NCI-H1694 (cell line): Measurements from ENCODE around the gene CDK8.

Source experiments
- DNase-seq: peaks from one replicate; lab custom pipeline; 2025; lab: John Stamatoyannopoulos, UW

The CDK8 gene

DNA sequence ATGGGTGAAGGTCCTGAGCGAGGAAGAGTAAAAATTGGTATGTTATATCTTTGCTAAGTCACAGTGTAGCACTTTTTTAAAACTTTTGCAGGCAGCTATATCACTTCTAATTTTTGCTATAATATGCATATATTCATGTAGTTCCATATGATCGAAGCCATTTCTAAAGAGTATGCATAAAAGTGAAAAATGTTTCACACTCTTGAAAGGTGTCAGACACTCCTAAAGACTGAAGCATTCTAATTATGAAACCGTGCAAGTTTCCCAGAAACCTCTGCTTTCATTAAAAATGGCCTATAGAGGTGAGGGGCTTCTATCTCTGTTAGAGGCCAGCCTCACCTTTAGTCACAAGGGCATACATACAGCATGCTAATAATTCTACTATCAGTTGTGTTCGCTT lies 128.9 kb downstream of the CDK8 start:
- DNase-seq = no peak

DNA sequence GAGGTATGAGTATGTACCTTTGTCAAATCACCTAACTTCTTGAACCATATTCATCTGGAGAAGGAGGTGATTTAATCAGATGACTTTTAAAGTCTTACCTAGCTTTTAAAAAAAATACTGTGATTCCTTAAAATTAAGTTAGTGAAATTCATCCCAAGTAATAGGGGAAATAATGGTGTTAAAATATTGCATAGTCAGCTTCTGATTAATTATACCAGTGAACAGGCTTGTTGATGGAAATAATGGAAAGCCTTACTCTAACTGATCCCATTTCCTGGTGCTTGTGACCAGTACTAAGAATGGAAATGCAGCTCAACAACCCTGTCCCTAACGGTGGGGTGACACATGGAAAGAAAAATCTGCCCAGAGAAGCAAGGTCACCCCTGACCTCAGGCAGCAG lies 130.7 kb downstream of the CDK8 start:
- DNase-seq = no peak

DNA sequence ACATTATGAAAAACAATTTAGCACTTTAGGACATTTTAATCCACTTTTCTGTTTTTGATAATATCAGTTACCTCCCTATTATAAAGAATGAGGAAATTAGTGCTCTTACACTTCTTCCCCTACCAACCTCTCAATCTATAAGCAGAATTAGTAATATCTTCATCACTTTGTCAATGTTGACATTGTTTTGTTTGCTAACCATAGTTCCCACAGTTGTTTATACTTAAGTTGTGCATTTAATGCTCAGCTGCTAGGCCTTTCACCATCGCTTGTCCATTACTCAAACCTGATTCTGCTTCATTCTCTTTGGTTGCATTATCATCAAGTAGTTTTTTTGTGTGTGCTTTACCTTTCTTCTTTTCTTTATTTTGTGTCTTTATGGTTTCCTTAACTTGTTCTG lies 132.1 kb downstream of the CDK8 start:
- no peak for DNase-seq

GRCh38 chr13:26390203-26390602 lies 136.3 kb downstream of the CDK8 start:
- DNase-seq = no peak

DNA sequence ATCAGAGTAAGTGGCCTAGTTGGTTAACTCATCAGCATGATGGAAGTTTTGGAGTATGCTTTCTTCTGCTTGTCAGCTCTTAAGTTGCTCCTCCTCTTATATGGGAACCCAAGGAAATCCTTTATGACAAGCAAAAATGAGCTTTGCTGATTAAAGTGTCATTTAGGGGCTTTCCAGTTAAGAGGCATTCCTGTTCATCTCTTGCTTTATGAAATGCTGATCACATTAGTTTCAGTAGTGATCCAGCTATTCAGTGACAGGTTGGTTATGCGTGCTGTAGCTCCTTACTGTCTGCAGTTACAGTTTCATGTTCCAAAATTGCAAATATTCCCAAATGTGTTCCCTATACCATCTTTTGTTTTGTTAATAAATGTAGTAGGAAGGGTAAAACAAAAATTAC lies 146.6 kb downstream of the CDK8 start:
- DNase-seq = no peak

DNA sequence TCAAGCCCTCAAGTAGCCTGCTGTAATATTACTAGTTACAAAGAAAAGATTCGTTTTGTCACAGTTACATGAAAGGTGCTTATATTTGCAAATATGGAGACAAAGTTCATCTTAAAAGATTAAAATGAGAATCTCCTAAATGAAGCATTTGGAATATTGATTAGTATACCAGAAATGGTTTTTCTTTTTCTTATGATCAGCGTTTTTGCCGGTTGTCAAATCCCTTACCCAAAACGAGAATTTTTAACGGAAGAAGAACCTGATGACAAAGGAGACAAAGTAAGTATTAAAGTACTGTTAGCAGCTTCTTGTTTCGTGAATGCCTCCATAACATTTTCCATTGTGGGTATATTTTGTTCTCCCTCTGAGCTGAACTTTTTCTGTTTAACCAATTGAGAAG lies 147.1 kb downstream of the CDK8 start:
- DNase-seq = no peak

DNA sequence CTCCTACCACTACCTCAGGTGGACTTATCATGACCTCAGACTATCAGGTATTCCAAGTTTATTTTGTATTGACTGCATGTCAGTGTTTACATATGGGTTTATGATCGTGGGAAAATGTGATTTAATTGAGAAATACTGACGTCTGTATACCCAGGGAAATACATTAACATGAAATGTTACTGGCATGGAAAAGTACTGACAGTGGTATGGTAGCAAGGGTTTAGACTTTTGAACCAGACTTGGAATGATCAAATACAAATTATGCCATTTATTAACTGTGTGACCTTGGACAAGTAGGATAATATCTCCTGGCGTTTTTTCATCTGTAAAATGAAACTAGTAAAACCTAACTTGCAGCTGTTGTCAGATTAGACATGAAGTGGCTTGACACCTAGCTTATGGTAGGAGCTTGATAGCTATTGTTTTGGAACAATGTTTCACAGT lies 147.7 kb downstream of the CDK8 start:
- no peak for DNase-seq

DNA sequence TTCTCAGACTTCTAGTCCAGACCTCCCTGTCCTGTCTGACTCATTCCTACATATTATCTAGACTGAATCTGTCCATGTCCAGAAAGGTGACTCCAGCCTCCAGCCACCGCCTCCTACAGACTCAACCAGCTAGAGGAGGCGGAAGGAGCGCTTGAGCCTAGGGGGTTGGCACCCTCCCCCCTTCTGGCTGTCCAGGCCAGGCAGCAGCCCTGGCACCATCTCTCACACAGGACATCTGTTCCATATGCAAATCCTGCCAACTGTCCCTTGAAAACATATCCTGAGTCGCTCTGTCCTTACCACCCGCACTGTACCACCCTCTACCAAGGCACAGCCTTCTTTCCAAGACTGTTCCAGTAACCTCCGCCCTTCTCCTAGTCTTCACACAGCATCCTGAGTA lies 152.9 kb downstream of the CDK8 start:
- no peak for DNase-seq

DNA sequence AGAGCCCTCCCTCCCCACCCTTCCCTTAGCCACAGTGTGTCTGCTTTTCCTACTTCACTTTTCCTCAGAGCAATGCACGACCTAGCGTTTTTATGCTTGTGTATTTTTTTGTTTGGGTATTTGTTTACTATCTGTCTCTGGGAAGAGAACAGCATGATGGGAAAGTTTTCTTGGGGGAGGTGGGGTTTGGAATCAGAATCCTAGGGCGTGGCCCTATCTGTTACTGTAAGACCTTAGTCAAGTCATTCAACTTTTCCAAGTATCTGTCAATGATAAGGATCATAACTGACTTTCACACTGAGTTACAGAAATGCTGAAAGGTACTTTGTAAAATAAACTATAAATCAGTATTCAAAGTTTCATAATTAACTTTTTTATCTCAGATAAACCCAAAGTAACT lies 157.3 kb downstream of the CDK8 start:
- no peak for DNase-seq

GRCh38 chr13:26412263-26412662 lies 158.3 kb downstream of the CDK8 start:
- DNase-seq = no peak

- DNase-seq = no peak
Observed at GRCh38 chr13:26412936-26413716, 159.2 kb downstream of the CDK8 start.

GRCh38 chr13:26420282-26420960 lies 166.5 kb downstream of the CDK8 start:
- DNase-seq = no peak

GRCh38 chr13:26422036-26422435 lies 168.1 kb downstream of the CDK8 start:
- DNase-seq = no peak

DNA sequence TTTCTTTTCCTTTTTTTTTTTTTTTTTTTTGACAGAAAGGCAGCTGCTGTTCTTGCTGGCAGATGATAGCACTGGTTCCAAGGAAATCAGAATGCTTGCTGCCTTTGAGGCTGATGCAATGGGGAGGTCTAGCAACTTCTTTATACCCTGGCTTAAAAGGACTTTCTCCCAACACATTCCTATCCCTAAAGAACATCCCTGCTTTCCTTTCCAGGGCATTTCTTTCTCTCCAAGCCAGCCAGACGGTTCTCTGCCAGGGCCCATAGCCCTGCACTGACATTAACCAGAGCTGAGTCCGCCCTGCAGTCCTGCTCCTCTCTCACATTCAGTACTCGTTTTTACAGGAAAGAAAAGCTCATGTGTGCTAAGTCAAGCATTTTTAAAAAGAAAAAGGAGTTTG lies 169.7 kb downstream of the CDK8 start:
- DNase-seq = no peak

DNA sequence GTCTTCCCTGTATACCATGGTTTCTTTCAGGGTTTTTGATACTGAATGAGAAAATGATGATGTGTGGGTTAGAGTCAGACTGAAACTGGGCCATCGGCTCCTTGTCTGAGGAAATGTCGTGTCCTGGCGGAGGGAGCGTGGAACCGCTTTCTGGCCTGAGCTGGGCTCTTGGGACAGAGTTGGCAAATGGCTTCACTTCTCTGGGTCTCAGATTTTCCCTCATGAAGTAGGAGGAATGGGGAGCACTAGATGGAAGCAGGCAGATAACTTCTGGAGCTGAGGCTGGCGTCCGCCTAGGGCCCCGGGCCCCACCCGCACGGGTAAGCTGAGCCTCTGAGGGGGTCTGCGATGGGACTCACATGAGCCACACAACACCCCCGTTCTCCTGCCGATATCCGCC lies 170.3 kb downstream of the CDK8 start:
- no peak for DNase-seq

DNA sequence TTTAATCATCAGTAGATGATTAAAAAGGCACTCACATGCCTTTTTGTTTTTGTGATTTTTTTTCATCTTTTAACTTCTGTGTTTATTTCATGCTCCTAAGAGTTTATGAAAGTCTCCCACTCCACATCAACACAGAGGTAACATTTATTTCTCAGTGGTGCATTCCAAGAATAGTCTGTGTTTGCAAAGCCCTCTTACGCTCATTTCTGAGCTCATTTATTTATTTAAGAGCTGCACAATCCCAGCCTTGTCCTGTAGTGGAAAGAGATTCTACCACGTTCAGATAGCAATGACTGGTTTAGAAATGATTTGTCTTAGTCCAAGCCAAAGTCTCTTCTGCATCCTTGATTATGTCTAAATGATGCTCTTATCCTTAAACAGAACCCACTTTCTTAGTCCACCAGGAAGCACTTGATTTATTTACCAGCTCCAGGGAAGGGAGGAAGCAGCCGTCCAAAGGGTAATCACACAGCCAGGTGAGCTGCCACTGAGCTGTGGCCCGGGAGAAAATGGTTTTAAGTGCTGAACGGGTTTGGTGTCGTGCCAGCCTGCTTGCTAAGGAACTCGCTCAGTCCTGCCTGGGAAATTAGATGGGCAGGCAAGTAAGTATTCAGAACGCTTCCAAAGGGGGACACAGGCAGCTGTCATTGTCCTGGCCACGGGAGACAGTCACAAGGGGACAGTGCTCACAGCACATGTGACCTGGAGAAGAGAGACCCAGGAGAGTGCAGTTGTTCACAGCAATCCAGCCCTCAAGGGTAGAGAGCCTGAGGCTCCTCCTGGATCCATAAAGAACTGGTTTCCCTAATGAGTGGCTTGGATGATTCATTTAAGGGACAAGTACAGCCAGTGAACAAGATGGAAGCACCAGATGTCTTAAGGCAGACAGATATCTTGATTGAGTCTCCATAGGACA lies 171.8 kb downstream of the CDK8 start:
- no peak for DNase-seq

GRCh38 chr13:26433776-26434175 lies 179.8 kb downstream of the CDK8 start:
- DNase-seq = no peak

GRCh38 chr13:26435171-26435570 lies 181.2 kb downstream of the CDK8 start:
- DNase-seq = no peak

DNA sequence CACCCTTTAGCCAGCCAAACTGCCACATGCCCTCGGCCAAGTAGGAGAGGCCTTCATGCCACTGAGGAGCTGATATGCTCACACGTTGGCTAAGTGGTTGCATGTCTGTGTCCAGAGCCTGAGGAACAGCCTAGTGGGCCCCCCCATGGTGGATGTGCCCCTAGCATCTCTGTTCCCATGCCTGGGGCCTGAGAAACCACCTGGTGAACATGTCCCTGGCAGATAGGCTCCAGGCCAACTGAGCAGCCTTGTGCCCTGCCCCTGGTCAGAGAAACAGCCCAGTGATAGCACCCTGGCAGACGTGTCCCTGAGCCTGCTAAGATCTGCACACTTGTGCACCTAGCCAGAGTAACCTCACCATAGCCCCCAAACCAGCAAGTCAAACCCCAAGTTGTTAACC lies 181.7 kb downstream of the CDK8 start:
- no peak for DNase-seq

DNA sequence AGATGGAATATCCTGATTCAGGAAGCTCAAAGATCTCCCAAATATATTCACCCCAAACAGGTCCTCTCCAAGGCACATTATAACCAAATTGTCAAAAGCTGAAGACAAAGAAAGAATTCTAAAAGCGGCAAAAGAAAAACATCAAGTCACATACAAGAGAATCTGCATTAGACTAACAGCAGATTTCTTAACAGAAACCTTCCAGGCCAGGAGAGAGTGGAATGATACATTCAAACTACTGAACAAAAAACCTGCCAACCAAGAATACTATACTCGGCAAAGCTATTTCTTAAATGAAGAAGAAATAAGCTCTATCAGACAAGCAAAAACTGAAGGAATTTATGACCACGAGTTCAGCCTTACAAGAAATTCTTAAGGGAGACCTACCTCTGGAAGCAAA lies 183.0 kb downstream of the CDK8 start:
- no peak for DNase-seq

GRCh38 chr13:26440111-26440510 lies 186.2 kb downstream of the CDK8 start:
- DNase-seq = no peak

GRCh38 chr13:26441476-26441875 lies 187.5 kb downstream of the CDK8 start:
- no peak for DNase-seq

DNA sequence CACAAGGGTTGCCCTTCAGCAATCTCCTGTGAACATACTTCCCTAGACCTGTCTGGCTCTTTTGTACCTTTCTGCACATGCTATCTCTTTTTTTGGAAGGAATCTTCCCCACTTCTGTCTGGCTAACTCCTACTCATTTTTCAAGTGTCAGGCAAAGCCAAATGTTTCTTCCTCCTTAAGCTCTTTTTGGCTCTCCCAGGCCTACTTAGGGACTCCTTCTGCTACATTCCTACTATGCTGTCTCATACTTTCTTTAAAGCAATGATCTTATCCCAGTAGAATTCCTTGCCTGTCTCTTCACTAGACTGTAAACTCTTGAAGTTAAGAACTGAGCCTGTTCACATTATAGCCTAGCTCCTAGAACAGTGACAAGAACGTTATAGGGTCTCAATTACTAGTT lies 188.6 kb downstream of the CDK8 start:
- no peak for DNase-seq
